K562 (cell line): ENCODE data around the gene FRMD3. TPM values are rescaled to one million over a fixed set of nuclear protein-coding genes. Genes with fewer than 3 reads are reported as not detected.

Experiments used
- ATAC-seq: fragments of 200-7000 bp; cut with Tn5 transposase; 3 replicates; pipeline ENCODE4 v1.9.1; 2020; ENCODE audit warnings: moderate library complexity
- BruUV-seq: library from RNA; stranded (reverse); fragments of 400-500 nt; replicated peaks from 2 replicates; lab custom pipeline; 2021; lab: Mats Ljungman, UMichigan
- CTCF ChIA-PET: fragments of 300-600 bp; formaldehyde crosslinking; extraction: SDS; loops from one replicate; lab custom pipeline; 2021; ENCODE audit warnings: low intra/inter-chr PET ratio; lab: Yijun Ruan, JAX
- POLR2A ChIA-PET: fragments of 300-600, 350-650 bp; sonication (Branson Sonifier 250); formaldehyde crosslinking; extraction: SDS; loops from one replicate; lab custom pipeline; 2021; ENCODE audit warnings: antibody characterized with exemption, inconsistent platforms; lab: Yijun Ruan, JAX
- DNase-seq, 4 experiments: peaks; one replicate each; pipeline versions ENCODE4 v3.0.0 to v3.0.0-alpha.2; 2011 to 2018; ENCODE audit warnings: low spot score in 3 of 4, mixed read lengths in 3 of 4; ENCODE audit errors: extremely low read depth in 1 of 4
- FAIRE-seq: peaks from 2 replicates; lab custom pipeline; 2011; peaks lifted over from hg19 to GRCh38; lab: Jason Lieb, UNC
- H2AFZ ChIP-seq: 2 replicates; pipeline ENCODE4 v1.6.0; 2011; ENCODE audit warnings: low read depth, low read length, control low read depth, inconsistent platforms
- H3K27ac ChIP-seq: fragments of 200-600 bp; 3 replicates; pipeline ENCODE4 v1.8.0; 2011; ENCODE audit warnings: low read depth, mild to moderate bottlenecking, control low read depth, inconsistent platforms, low read length, moderate library complexity, mixed read lengths; ENCODE audit errors: extremely low read depth
- H3K27me3 ChIP-seq, 2 experiments: fragments of 300-600 bp in 1 of 2; 2 replicates in 1 of 2; 3 replicates in 1 of 2; pipeline versions ENCODE4 v1.6.0 to v1.8.0; 2011; ENCODE audit warnings: inconsistent platforms in 2 of 2, low read length in 2 of 2, mild to moderate bottlenecking in 1 of 2, mixed read lengths in 1 of 2, moderate library complexity in 1 of 2; ENCODE audit not compliant: control insufficient read depth in 2 of 2, insufficient read depth in 2 of 2
- H3K36me3 ChIP-seq: fragments of 300-600 bp; 3 replicates; pipeline ENCODE4 v1.8.0; 2011; ENCODE audit warnings: mild to moderate bottlenecking, low read length, inconsistent platforms; ENCODE audit not compliant: control insufficient read depth, insufficient read depth
- H3K4me1 ChIP-seq, 2 experiments: fragments of 200-600 bp in 1 of 2; replicated peaks in 1 of 2; 2 replicates in 1 of 2; 3 replicates in 1 of 2; pipeline versions ENCODE4 v1.5.1 to v1.8.0; 2011; ENCODE audit warnings: inconsistent platforms in 2 of 2, low read length in 2 of 2, mild to moderate bottlenecking in 1 of 2, mixed read lengths in 1 of 2, moderate library complexity in 1 of 2; ENCODE audit not compliant: control insufficient read depth in 2 of 2, insufficient read depth in 2 of 2
- H3K4me2 ChIP-seq: 2 replicates; pipeline ENCODE4 v1.6.1; 2011; ENCODE audit warnings: low read length, control low read depth, inconsistent platforms, mixed read lengths; ENCODE audit not compliant: insufficient read depth
- H3K4me3 ChIP-seq: fragments of 200-600 bp; sonication (generic), shearing (Covaris generic); 2 replicates; pipeline ENCODE4 v1.5.1; 2016; ENCODE audit warnings: control low read depth, inconsistent platforms
- H3K79me2 ChIP-seq: fragments of 200-600 bp; 3 replicates; pipeline ENCODE4 v1.8.0; 2011; ENCODE audit warnings: low read length, inconsistent platforms; ENCODE audit not compliant: control insufficient read depth, insufficient read depth
- H3K9ac ChIP-seq, 2 experiments: 2 replicates each; pipeline versions ENCODE4 v1.6.0 to v1.6.1; 2011; ENCODE audit warnings: low read depth in 2 of 2, low read length in 2 of 2, control low read depth in 1 of 2, inconsistent platforms in 1 of 2, mild to moderate bottlenecking in 1 of 2, mixed read lengths in 1 of 2; ENCODE audit not compliant: insufficient read depth in 1 of 2
- H3K9me1 ChIP-seq: one replicate; pipeline ENCODE4 v1.6.0; 2011; ENCODE audit warnings: inconsistent platforms, mild to moderate bottlenecking, low read length, moderate library complexity; ENCODE audit not compliant: control insufficient read depth, insufficient read depth
- H3K9me3 ChIP-seq: replicated peaks from 2 replicates; pipeline ENCODE4 v1.5.1; 2011; ENCODE audit warnings: low read depth, low read length, inconsistent platforms; ENCODE audit not compliant: control insufficient read depth, insufficient read depth
- H4K20me1 ChIP-seq: replicated peaks from 2 replicates; pipeline ENCODE4 v1.6.1; 2011; ENCODE audit warnings: low read length, inconsistent platforms, mixed read lengths; ENCODE audit not compliant: control insufficient read depth, insufficient read depth
- ARID1B ChIP-seq: fragments of 450-650 bp; IDR thresholded peaks from 2 replicates; pipeline ENCODE4 v1.6.1; 2016; ENCODE audit warnings: antibody characterized with exemption, mild to moderate bottlenecking, inconsistent platforms
- DNMT1 ChIP-seq: fragments of 450-650 bp; IDR thresholded peaks from 2 replicates; pipeline ENCODE4 v1.6.1; 2016; ENCODE audit warnings: antibody characterized with exemption, mild to moderate bottlenecking
- JUN ChIP-seq, 2 experiments: sonication (generic) in 1 of 2; formaldehyde crosslinking in 1 of 2; IDR thresholded peaks; 2 replicates each; pipeline versions ENCODE4 v1.6.1 to v1.8.0; 2012 to 2022; ENCODE audit warnings: borderline replicate concordance in 2 of 2, mild to moderate bottlenecking in 2 of 2, improper control_type of control experiment in 1 of 2, low read depth in 1 of 2, low read length in 1 of 2, missing genetic modification reagents in 1 of 2
- NR0B1 ChIP-seq: fragments of 450-650 bp; IDR thresholded peaks from one replicate; pipeline ENCODE4 v1.6.1; 2018; ENCODE audit warnings: mild to moderate bottlenecking, moderate library complexity; ENCODE audit not compliant: partially characterized antibody
- RB1 ChIP-seq: fragments of 450-650 bp; IDR thresholded peaks from 2 replicates; pipeline ENCODE4 v1.6.1; 2017; ENCODE audit warnings: low read depth, mild to moderate bottlenecking
- SLC30A9 ChIP-seq: fragments of 250-450 bp; sonication (Bioruptor Pico); IDR thresholded peaks from 2 replicates; pipeline ENCODE4 v1.8.0; 2022; ENCODE audit warnings: mild to moderate bottlenecking, moderate library complexity
- SOX6 ChIP-seq: fragments of 450-650 bp; IDR thresholded peaks from 2 replicates; pipeline ENCODE4 v1.6.1; 2014; ENCODE audit warnings: mild to moderate bottlenecking
- XRCC3 ChIP-seq: fragments of 450-650 bp; IDR thresholded peaks from 2 replicates; pipeline ENCODE4 v1.6.1; 2017; ENCODE audit warnings: mild to moderate bottlenecking, moderate library complexity
- ZNF146 ChIP-seq: IDR thresholded peaks from one replicate; pipeline ENCODE4 v1.6.1; 2018; ENCODE audit warnings: missing compliant biosample characterization; ENCODE audit not compliant: unreplicated experiment
- ZNF436 ChIP-seq: fragments of 250-450, 450-650 bp; sonication (Bioruptor Pico); formaldehyde crosslinking; IDR thresholded peaks from 2 replicates; pipeline ENCODE4 v1.7.0; 2020; ENCODE audit warnings: mild to moderate bottlenecking
- ZNF764 ChIP-seq: fragments of 250-450 bp; sonication (Bioruptor Pico); IDR thresholded peaks from 2 replicates; pipeline ENCODE4 v1.4.0; 2020; ENCODE audit warnings: low read depth, mild to moderate bottlenecking, moderate library complexity
- WGBS: fragments of 100-300 bp; shearing (Covaris generic); methylation state at CpG from one replicate; pipeline ENCODE4 v1.1.6; 2016; ENCODE audit warnings: low coverage, mixed read lengths; ENCODE audit not compliant: insufficient coverage; ENCODE audit errors: missing lambda C conversion rate; 5-methylcytosine and 5-hydroxymethylcytosine counted together
- in situ Hi-C: fragments of 300-500 bp; cut with MboI; formaldehyde crosslinking; loops from 4 replicates; pipeline ENCODE4 v1.15.0; 2018; ENCODE audit warnings: inconsistent platforms, mixed read lengths
- intact Hi-C: fragments of 100-400 bp; cut with micrococcal nuclease; formaldehyde crosslinking; loops from 2 replicates; pipeline ENCODE4 v1.14.2; 2022
- polyA plus RNA-seq, 8 experiments: library from polyadenylated mRNA; depleted of rRNA in 4 of 8; stranded (reverse) in 5 of 8; unstranded in 3 of 8; fragments of >200 nt; fragmentation: Nextera tagmentation in 2 of 8; fragmentation: Illumina TruSeq in 1 of 8; extraction: Ambion mirVana in 2 of 8; extraction: Trizol in 1 of 8; gene quantifications; 2 replicates each; pipeline versions ENCODE4 v1.2.1 to v1.2.3, GENCODE V29; 2011 to 2014; ENCODE audit warnings: inconsistent platforms in 1 of 8, missing spikeins in 1 of 8
- total RNA-seq, 7 experiments: library from RNA; depleted of rRNA in 6 of 7; stranded (reverse); fragments of >200 nt in 6 of 7; fragmentation: Illumina TruSeq in 2 of 7; extraction: Trizol in 2 of 7; gene quantifications; 2 replicates each; pipeline versions ENCODE4 v1.2.1 to v1.2.3, GENCODE V29; 2011 to 2021; ENCODE audit warnings: low replicate concordance in 1 of 7
- TF ChIP-seq, protein P1 (sequence below): fragments of 450-650 bp; IDR thresholded peaks from 2 replicates; pipeline ENCODE4 v1.6.1; 2014; ENCODE audit warnings: low read depth, mild to moderate bottlenecking, moderate library complexity, borderline replicate concordance

Gene FRMD3
- total and polyA plus RNA-seq, 9 of the 15 experiments (the other 6 are each of a cell fraction or from before 2014, with no cell fraction given), result 0.09 to 0.51 (median 0.21) TPM

- WGBS, result 3% methylated on average over 3 of the region's 3 CpGs
- ChIA-PET CTCF (no interaction called here), POLR2A (interaction anchor here (1.0 kb wide), 1 partner anchor 9 kb away, joined by 4 read pairs; no protein-coding TSS in a partner anchor)
- no TSS peak for BruUV-seq
- FAIRE-seq (no peak), ATAC-seq (no peak), DNase-seq (no peak)
- in situ Hi-C loops, result no loop called here
- Histone ChIP-seq H3K79me2 (no peaks in the 10 kb centered on the region), H3K27ac (no peak overlapping the region), H2AFZ (no peak overlapping the region), H3K4me2 (no peak overlapping the region), H3K27me3 (no peaks in the 10 kb centered on the region), H3K9me1 (no peaks in the 10 kb centered on the region), H4K20me1 (no peaks in the 10 kb centered on the region), H3K9ac (no peak overlapping the region), H3K4me1 (no peaks in the 10 kb centered on the region), H3K36me3 (no peaks in the 10 kb centered on the region), H3K4me3 (no peak overlapping the region), H3K9me3 (no peaks in the 10 kb centered on the region)
- TF ChIP-seq DNMT1, result no peak
- intact Hi-C loops, result no loop called here
Measured at GRCh38 chr9:83468821-83469220, 69.4 kb downstream of the FRMD3 start.

- no peak overlapping the region for H2AFZ ChIP-seq
- FAIRE-seq (no peak), ATAC-seq (no peak), DNase-seq (no peak)
- 0% methylated on average over 2 of the region's 2 CpGs for WGBS
- CTCF ChIA-PET, result no interaction called here
- no peaks in the 10 kb centered on the region for H3K79me2 ChIP-seq
- H3K27ac ChIP-seq, result no peak overlapping the region
- H3K4me2 ChIP-seq, result no peak overlapping the region
- no peak overlapping the region for H3K9ac ChIP-seq
- no peaks in the 10 kb centered on the region for H3K36me3 ChIP-seq
- no peak overlapping the region for H3K4me3 ChIP-seq
- intact Hi-C loops, result no loop called here
- in situ Hi-C loops, result no loop called here
- no TSS peak for BruUV-seq
- POLR2A ChIA-PET, result no interaction called here
- no peaks in the 10 kb centered on the region for H3K27me3 ChIP-seq
- no peaks in the 10 kb centered on the region for H3K9me1 ChIP-seq
- H3K9me3 ChIP-seq, result no peaks in the 10 kb centered on the region
- H3K4me1 ChIP-seq, result no peaks in the 10 kb centered on the region
- H4K20me1 ChIP-seq, result no peaks in the 10 kb centered on the region
- TF ChIP-seq ZNF436 (CRISPR knock-in tag) (no peak), ZNF146 (no peak), SOX6 (no peak), NR0B1 (no peak), SLC30A9 (CRISPR knock-in tag) (no peak), ARID1B (no peak), RB1 (no peak), XRCC3 (no peak), ZNF764 (CRISPR knock-in tag) (no peak), JUN (IDR thresholded peaks at IDR 0.05; ENCODE audit: borderline replicate concordance, low read depth, low read length) (no peak), JUN (CRISPR knock-in tag; IDR thresholded peaks at IDR 0.05; ENCODE audit: borderline replicate concordance) (no peak)
- TF ChIP-seq, protein P1, sequence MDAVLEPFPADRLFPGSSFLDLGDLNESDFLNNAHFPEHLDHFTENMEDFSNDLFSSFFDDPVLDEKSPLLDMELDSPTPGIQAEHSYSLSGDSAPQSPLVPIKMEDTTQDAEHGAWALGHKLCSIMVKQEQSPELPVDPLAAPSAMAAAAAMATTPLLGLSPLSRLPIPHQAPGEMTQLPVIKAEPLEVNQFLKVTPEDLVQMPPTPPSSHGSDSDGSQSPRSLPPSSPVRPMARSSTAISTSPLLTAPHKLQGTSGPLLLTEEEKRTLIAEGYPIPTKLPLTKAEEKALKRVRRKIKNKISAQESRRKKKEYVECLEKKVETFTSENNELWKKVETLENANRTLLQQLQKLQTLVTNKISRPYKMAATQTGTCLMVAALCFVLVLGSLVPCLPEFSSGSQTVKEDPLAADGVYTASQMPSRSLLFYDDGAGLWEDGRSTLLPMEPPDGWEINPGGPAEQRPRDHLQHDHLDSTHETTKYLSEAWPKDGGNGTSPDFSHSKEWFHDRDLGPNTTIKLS, result no peak
Measured at GRCh38 chr9:83466877-83467276, 71.3 kb downstream of the FRMD3 start.
